ENCODE results near the gene KRTAP5-8.

- TF ChIP-seq CTCF (IDR thresholded peaks at IDR 0.05; ENCODE audit: poor library complexity) (no peak), EZH2phosphoT487 (IDR thresholded peaks at IDR 0.05; ENCODE audit: low read depth, severe bottlenecking, unreplicated experiment) (no peak)
Measured at GRCh38 chr11:71535825-71536224, 2.0 kb upstream of the KRTAP5-8 start.
